Endothelial cell of hepatic sinusoid (primary cell): ENCODE measurements around the gene DCP1B.

Experiments
- in situ Hi-C: cut with HindIII; loops from 2 replicates; pipeline ENCODE4 v1.10.0; 2017; ENCODE audit warnings: low sequenced_read_pairs

The DCP1B gene

DNA sequence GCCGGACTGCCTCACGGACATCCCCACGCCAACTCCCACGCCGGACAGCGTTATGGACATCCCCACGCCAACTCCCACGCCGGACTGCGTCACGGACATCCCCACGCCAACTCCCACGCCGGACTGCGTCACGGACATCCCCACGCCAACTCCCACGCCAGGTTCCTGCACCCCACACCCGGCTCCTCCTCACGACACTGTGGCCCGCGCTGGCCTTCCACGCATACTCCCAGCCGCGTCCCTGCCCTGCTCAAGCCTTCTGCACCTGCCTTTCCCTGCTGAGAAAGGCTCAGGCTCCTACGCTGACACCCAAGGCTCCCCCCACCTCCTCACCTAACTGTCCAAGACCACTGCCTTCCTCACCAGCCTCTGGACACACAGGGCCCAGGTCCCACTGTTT is 95.5 kb downstream of the DCP1B start:
- in situ Hi-C loops, result no loop called here

DNA sequence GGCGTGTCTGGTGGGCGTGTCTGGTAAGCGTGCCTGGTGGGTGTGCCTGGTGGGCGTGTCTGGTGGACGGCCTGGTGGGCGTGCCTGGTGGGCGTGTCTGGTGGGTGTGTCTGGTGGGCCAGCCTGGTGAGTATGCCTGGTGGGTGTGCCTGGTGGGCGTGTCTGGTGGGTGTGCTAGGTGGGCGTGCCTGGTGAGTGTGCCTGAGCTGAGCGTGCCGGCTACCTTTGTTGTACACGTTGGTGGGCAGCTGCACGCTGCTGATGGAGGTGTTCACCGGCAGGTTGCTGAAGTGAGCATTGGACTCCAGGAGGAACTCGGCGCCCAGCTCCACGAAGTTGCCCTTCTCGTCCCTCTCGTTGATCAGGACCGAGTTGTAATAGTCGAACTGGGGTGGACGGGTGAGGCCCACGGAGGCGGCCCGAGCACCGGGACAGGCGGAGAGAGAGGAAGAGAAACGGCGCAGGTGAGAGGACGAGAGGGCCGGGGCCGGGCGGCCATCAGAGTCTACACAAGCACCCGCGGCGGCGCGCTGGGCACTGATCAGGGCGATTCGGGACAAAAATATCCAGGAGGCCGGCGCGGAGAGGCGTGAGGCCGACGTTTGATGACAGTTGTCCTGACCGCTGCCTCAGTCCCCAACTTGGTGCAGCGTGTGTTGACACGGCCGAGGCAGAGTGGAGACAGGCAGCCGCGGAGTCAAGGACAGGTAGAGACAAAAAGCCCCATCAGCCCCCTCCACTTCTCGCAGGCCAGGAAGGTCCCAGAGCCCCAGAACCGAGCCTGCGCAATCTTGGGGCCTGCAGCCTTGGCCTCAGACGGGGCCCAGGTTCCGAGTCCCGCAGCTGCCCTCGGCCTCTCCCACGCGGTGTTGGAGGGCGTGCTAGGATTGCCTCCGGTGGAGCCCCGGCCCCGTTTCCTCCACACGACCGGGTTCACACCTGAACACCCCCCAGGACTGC is 96.3 kb downstream of the DCP1B start:
- in situ Hi-C loops, result no loop called here

DNA sequence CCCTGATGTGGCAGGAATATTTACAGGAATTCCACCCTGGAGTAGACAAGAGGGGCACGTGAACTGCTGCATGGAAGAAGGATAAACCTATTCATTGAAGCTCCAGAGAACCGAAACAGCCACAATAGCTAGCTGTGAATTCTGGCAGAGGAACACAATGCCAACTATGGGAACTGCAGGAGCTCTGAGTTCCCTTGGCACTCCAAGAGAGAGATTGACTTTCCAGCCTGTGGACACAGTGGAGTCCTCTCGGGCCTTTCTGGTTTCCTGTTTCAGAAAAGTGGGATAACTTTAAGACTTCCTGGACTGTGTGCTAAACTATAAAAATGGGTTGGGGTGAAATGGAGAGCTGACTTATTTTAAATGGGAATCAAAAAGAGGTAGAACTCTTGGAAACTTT is 97.7 kb downstream of the DCP1B start:
- in situ Hi-C loops, result no loop called here

DNA sequence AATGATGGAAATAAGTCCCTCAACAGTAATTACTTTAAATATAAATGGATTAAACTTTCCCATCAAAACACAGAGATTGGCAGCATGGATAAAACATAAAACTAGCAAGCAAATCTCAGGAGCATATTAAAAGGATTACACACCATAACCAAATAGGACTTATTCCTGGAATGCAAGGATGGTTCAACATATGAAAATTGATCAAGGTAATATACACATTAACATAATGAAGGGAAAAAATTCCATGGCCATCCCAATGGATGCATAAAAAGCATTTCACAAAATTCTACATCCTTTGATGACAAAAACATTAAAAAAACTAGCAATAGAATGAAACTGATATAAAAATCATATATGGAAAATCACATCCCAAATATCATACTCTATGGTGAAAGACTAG is 99.4 kb downstream of the DCP1B start:
- in situ Hi-C loops, result no loop called here

DNA sequence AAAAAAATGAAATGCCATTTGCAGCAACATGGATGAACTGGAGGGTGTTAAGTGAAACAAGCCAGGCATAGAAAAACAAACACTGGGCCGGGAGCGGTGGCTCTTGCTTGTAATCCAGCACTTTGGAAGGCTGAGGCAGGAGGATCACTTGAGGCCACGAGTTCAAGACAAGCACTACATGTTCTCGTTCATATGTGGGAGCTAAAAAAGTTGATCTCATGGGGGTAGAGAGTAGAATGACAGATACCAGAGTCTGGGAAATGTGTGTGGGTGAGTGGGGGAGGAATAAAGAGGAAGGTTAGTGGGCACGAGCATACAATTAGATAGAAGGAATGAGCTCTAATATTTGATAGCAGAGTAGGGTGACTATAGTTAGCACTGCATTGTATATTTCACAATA is 107.3 kb downstream of the DCP1B start:
- in situ Hi-C loops, result no loop called here
